ENCODE measurements around the gene ECHS1.

The ECHS1 gene

DNA sequence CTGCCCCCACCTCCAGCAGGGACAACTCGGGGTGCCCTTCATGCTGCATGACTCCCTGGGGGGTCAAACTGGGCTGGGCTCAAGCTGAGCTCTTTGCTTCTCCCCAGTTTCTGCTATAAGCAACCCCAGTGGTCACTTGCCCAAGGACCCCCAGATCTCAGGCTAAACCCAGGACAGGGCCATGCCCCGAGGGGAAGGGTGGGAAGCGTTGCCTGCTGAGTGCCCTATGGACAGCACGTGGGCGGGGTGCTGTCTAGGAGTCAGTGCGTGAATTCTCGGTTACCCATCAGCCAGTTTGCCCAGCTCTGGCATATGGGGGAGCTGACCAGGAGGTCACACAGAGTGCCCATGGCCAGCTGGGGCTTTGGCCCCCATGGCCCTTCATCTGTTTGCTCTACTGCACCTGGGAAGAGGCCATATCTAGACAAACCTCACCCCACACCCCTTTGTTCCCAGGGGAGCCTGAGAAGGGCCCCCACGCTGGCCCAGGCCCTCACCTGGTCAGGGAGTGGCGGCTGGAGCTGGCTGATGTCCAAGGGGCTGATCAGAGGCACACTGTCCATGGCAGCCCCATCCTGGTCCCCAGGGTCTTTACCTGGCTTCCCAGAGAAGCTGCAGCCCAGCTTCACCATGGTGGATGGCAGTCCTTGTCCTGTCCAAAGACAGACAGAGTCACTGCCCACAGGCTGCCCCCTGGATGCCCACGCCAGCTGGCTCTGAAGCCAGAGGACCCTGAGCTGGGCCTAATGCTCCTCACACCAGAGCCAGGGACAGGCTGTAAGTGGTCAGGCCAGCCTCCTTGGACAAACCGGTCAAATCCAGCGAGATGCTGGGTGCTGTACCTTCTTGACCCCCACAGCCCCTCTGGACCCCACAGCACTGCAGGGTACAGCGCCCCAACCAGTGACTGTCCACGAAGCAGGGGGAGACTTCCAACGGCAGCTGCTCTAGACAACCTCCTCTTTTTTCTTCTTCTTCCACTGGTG, 44.5 kb downstream of the ECHS1 start:
- peaks cover 11% of the 10 kb centered on the region for H3K4me1 ChIP-seq (ENCODE audit: control insufficient read depth, insufficient read depth, low read length)
- no peaks in the 10 kb centered on the region for H3K36me3 ChIP-seq (ENCODE audit: control insufficient read depth in 2 of 2, insufficient read depth in 1 of 2, low read length in 2 of 2)
- no peaks in the 10 kb centered on the region for H3K9me3 ChIP-seq (ENCODE audit: control insufficient read depth, insufficient read depth, low read depth, low read length)
- TF ChIP-seq BCL11B (tag by site-specific recombination; IDR thresholded peaks at IDR 0.05; ENCODE audit: low read depth) = no peak
- TF ChIP-seq GLIS2 (tag by site-specific recombination; IDR thresholded peaks at IDR 0.05) = peak; percentile 34; the same call in 1 of the 2 replicates
- TF ChIP-seq, protein P1, sequence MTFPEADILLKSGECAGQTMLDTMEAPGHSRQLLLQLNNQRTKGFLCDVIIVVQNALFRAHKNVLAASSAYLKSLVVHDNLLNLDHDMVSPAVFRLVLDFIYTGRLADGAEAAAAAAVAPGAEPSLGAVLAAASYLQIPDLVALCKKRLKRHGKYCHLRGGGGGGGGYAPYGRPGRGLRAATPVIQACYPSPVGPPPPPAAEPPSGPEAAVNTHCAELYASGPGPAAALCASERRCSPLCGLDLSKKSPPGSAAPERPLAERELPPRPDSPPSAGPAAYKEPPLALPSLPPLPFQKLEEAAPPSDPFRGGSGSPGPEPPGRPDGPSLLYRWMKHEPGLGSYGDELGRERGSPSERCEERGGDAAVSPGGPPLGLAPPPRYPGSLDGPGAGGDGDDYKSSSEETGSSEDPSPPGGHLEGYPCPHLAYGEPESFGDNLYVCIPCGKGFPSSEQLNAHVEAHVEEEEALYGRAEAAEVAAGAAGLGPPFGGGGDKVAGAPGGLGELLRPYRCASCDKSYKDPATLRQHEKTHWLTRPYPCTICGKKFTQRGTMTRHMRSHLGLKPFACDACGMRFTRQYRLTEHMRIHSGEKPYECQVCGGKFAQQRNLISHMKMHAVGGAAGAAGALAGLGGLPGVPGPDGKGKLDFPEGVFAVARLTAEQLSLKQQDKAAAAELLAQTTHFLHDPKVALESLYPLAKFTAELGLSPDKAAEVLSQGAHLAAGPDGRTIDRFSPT (tag by site-specific recombination; IDR thresholded peaks at IDR 0.05) = peak; percentile 24; the same call in 1 of the 2 replicates
- TF ChIP-seq GLIS1 (tag by site-specific recombination; IDR thresholded peaks at IDR 0.05) = 0 out of 2 replicates have a peak, but pooled peaks have one; percentile 5
- H3K4me3 ChIP-seq (ENCODE audit: low read depth, low read length) = no peak overlapping the region
- H3K27ac ChIP-seq (ENCODE audit: extremely low read depth, low read depth, low read length) = no peak overlapping the region
- CTCF ChIA-PET = interaction anchor here (0.6 to 2.6 kb wide), 38 partner anchors 8 to 277 kb away, joined by 3 to 27 read pairs (median 5); partner anchors contain the start of gene PRAP1
- POLR2A ChIA-PET = interaction anchor here (0.6 to 1.1 kb wide), 3 partner anchors 21 to 72 kb away, joined by 3 to 5 read pairs (median 5); partner anchors contain the start of gene ECHS1

DNA sequence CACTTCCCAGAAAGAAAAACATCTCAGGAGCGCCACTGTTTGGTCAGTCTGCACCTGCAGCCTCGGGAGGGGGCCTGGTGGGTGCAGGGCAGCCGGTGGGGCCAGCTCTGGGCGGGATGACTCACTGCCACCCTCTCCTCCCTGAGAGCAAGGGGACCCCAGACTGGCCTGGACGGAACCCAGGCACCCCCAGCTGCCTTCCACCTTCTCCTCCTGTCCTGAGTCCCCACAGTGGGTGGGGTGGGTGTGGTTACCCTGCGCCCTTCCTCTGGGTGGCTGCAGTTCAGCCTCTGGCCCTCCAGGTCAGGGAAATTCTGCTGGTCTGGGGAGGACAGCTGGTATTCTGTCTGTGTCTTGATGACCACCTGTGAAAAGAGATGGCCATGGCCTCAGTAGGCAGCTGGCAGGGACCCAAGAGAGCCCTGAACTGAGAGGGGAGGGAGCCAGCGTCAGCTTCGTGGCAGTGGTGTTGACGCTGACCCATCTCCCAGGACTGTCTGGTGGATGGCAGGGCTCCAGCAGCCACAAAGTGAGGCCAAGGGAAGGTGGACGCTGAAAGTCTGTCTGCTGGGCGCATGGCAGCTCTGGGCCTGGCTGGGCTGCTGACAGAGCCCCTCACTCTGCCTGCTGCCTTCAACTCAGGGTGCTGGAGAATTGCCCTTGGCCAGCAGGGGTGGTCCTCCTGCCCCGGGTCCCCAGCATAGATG, 45.4 kb downstream of the ECHS1 start:
- Histone ChIP-seq H3K27ac (ENCODE audit: extremely low read depth, low read depth, low read length) (no peak overlapping the region), H3K4me1 (ENCODE audit: control insufficient read depth, insufficient read depth, low read length) (peaks cover 11% of the 10 kb centered on the region), H3K4me3 (ENCODE audit: low read depth, low read length) (no peak overlapping the region), H3K9me3 (ENCODE audit: control insufficient read depth, insufficient read depth, low read depth, low read length) (no peaks in the 10 kb centered on the region), H3K36me3 (ENCODE audit: control insufficient read depth in 2 of 2, insufficient read depth in 1 of 2, low read length in 2 of 2) (no peaks in the 10 kb centered on the region)
- ChIA-PET POLR2A (no interaction called here), CTCF (interaction anchor here (0.8 to 2.6 kb wide), 4 partner anchors 9 to 171 kb away, joined by 3 to 20 read pairs (median 6); no protein-coding TSS in a partner anchor)
- TF ChIP-seq, protein P2, sequence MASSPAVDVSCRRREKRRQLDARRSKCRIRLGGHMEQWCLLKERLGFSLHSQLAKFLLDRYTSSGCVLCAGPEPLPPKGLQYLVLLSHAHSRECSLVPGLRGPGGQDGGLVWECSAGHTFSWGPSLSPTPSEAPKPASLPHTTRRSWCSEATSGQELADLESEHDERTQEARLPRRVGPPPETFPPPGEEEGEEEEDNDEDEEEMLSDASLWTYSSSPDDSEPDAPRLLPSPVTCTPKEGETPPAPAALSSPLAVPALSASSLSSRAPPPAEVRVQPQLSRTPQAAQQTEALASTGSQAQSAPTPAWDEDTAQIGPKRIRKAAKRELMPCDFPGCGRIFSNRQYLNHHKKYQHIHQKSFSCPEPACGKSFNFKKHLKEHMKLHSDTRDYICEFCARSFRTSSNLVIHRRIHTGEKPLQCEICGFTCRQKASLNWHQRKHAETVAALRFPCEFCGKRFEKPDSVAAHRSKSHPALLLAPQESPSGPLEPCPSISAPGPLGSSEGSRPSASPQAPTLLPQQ (tag by site-specific recombination; IDR thresholded peaks at IDR 0.05) = peak; percentile 62
- TF ChIP-seq ZNF501 (tag by site-specific recombination; IDR thresholded peaks at IDR 0.05) (no peak), ZNF610 (tag by site-specific recombination; IDR thresholded peaks at IDR 0.05; ENCODE audit: borderline replicate concordance) (no peak), ZNF202 (tag by site-specific recombination; IDR thresholded peaks at IDR 0.05; ENCODE audit: borderline replicate concordance) (no peak), OVOL3 (tag by site-specific recombination; IDR thresholded peaks at IDR 0.05) (no peak), KLF1 (tag by site-specific recombination; IDR thresholded peaks at IDR 0.05) (peak; percentile 40; the same call in 1 of the 2 replicates), ZNF239 (tag by site-specific recombination; IDR thresholded peaks at IDR 0.05) (no peak), ZNF621 (tag by site-specific recombination; IDR thresholded peaks at IDR 0.05) (no peak), ZIC2 (tag by site-specific recombination; IDR thresholded peaks at IDR 0.05) (0 out of 2 replicates have a peak, but pooled peaks have one; percentile 5), GLIS1 (tag by site-specific recombination; IDR thresholded peaks at IDR 0.05) (peak; percentile 63), ZNF48 (tag by site-specific recombination; IDR thresholded peaks at IDR 0.05) (no peak), ZNF837 (tag by site-specific recombination; IDR thresholded peaks at IDR 0.05) (no peak)
- TF ChIP-seq, protein P3, sequence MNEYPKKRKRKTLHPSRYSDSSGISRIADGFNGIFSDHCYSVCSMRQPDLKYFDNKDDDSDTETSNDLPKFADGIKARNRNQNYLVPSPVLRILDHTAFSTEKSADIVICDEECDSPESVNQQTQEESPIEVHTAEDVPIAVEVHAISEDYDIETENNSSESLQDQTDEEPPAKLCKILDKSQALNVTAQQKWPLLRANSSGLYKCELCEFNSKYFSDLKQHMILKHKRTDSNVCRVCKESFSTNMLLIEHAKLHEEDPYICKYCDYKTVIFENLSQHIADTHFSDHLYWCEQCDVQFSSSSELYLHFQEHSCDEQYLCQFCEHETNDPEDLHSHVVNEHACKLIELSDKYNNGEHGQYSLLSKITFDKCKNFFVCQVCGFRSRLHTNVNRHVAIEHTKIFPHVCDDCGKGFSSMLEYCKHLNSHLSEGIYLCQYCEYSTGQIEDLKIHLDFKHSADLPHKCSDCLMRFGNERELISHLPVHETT (tag by site-specific recombination; IDR thresholded peaks at IDR 0.05) = no peak
